ENCODE measurements around the gene DCHS1.

GRCh38 chr11:6638429-6638828 is 17.2 kb downstream of the DCHS1 start:
- TF ChIP-seq, protein P1, sequence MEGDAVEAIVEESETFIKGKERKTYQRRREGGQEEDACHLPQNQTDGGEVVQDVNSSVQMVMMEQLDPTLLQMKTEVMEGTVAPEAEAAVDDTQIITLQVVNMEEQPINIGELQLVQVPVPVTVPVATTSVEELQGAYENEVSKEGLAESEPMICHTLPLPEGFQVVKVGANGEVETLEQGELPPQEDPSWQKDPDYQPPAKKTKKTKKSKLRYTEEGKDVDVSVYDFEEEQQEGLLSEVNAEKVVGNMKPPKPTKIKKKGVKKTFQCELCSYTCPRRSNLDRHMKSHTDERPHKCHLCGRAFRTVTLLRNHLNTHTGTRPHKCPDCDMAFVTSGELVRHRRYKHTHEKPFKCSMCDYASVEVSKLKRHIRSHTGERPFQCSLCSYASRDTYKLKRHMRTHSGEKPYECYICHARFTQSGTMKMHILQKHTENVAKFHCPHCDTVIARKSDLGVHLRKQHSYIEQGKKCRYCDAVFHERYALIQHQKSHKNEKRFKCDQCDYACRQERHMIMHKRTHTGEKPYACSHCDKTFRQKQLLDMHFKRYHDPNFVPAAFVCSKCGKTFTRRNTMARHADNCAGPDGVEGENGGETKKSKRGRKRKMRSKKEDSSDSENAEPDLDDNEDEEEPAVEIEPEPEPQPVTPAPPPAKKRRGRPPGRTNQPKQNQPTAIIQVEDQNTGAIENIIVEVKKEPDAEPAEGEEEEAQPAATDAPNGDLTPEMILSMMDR (IDR thresholded peaks at IDR 0.05), result no peak
- TF ChIP-seq POLR2A (IDR thresholded peaks at IDR 0.05), result no peak
- no peak for TF ChIP-seq POLR2AphosphoS5 (IDR thresholded peaks at IDR 0.05)
- no peak for TF ChIP-seq EP300 (IDR thresholded peaks at IDR 0.05)

Measured in upper lobe of left lung (tissue), 4 donors.